MCF 10A (cell line): Measurements from ENCODE around the gene PTGR3. TPM values are rescaled to one million over a fixed set of nuclear protein-coding genes. Genes with fewer than 3 reads are reported as not detected.

Source experiments
- BruUV-seq: library from RNA; stranded (reverse); fragments of 400-500 nt; replicated peaks from 2 replicates; lab custom pipeline; 2021; lab: Mats Ljungman, UMichigan
- CTCF ChIA-PET: fragments of 300-600 bp; sonication (Branson Sonifier 250); formaldehyde crosslinking; extraction: SDS; loops from one replicate; lab custom pipeline; 2021; ENCODE audit warnings: antibody characterized with exemption, inconsistent platforms; lab: Yijun Ruan, JAX
- POLR2A ChIA-PET: fragments of 300-600, 350-650 bp; sonication (Branson Sonifier 250); formaldehyde crosslinking; extraction: SDS; loops from one replicate; lab custom pipeline; 2020; ENCODE audit warnings: antibody characterized with exemption, inconsistent platforms; lab: Yijun Ruan, JAX
- DNase-seq: peaks from one replicate; pipeline ENCODE4 v3.0.0-alpha.2; 2018; ENCODE audit not compliant: unreplicated experiment
- H3K27ac Mint-ChIP-seq: one replicate; pipeline ENCODE4 v1.8.0; 2022; ENCODE audit warnings: mild to moderate bottlenecking, low read depth, mixed read lengths; ENCODE audit not compliant: unreplicated experiment
- H3K27me3 Mint-ChIP-seq: one replicate; pipeline ENCODE4 v1.8.0; 2022; ENCODE audit warnings: mixed read lengths; ENCODE audit not compliant: insufficient read depth, unreplicated experiment
- H3K36me3 Mint-ChIP-seq: one replicate; pipeline ENCODE4 v1.8.0; 2022; ENCODE audit warnings: mild to moderate bottlenecking, moderate library complexity, mixed read lengths; ENCODE audit not compliant: insufficient read depth, unreplicated experiment
- H3K4me1 Mint-ChIP-seq: one replicate; pipeline ENCODE4 v1.8.0; 2022; ENCODE audit warnings: mixed read lengths; ENCODE audit not compliant: insufficient read depth, unreplicated experiment
- H3K4me3 Mint-ChIP-seq: one replicate; pipeline ENCODE4 v1.8.0; 2022; ENCODE audit warnings: mild to moderate bottlenecking, moderate library complexity, mixed read lengths; ENCODE audit not compliant: unreplicated experiment
- H3K9me3 Mint-ChIP-seq: one replicate; pipeline ENCODE4 v1.8.0; 2022; ENCODE audit warnings: mixed read lengths; ENCODE audit not compliant: unreplicated experiment
- intact Hi-C: fragments of 100-400 bp; cut with micrococcal nuclease; formaldehyde crosslinking; loops from 2 replicates; pipeline ENCODE4 v1.14.1; 2022
- total RNA-seq: library from RNA; stranded (reverse); gene quantifications from 2 replicates; pipeline ENCODE4 v1.2.3, GENCODE V29; 2022
- TF ChIP-seq, protein P1 (sequence below): fragments of 200-600 bp; IDR thresholded peaks from one replicate; pipeline ENCODE4 v1.8.0; 2022; ENCODE audit warnings: antibody characterized with exemption, mild to moderate bottlenecking; ENCODE audit not compliant: unreplicated experiment

The PTGR3 gene
- total RNA-seq, 1 experiment from 2014 or later: 20.6 TPM

DNA sequence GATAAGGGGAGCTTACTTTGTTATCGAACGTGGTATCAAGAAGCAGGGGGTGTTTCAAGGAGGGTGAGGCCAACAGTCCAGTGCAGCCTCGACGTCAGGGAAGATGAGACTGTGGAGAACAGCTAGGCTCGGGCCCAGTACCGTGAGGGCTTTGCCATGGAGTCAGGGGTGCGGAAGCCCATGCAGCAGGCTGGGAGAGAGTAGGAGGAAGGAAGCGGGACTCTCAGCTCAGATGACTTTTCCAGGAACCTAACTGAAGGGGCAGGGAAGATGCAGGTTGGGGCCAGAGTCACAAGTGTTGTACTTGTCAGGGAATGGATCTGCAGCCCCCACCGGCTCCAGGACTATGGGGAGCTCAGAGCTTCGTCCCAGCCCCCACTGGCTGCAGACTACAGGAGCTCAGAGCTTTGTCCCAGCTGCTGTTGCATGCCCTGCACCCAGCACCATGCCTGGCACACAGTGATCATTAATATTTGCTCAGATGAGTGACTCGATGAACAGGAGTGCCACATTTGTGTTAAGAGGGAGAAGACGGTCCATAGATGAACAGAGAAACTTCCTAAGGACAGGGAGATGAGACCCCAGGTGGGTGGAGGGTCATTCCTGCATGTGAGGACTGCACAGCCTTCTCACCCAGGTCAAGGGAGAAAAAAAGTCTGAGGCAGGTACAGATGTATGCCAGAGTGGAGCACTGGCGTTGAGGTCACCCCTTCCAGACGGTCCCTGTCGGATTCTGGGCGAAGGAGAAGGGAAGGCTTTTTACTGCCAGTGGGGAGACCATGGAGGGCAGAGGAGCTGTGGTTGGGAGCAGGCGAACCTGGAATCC is 36.4 kb downstream of the PTGR3 start:
- H3K9me3 Mint-ChIP-seq: no peaks in the 10 kb centered on the region
- CTCF ChIA-PET: interaction anchor here (0.5 to 0.7 kb wide), 3 partner anchors 194 to 717 kb away, joined by 3 read pairs; no protein-coding TSS in a partner anchor
- DNase-seq: no peak
- no peaks in the 10 kb centered on the region for H3K36me3 Mint-ChIP-seq
- TF ChIP-seq, protein P1, sequence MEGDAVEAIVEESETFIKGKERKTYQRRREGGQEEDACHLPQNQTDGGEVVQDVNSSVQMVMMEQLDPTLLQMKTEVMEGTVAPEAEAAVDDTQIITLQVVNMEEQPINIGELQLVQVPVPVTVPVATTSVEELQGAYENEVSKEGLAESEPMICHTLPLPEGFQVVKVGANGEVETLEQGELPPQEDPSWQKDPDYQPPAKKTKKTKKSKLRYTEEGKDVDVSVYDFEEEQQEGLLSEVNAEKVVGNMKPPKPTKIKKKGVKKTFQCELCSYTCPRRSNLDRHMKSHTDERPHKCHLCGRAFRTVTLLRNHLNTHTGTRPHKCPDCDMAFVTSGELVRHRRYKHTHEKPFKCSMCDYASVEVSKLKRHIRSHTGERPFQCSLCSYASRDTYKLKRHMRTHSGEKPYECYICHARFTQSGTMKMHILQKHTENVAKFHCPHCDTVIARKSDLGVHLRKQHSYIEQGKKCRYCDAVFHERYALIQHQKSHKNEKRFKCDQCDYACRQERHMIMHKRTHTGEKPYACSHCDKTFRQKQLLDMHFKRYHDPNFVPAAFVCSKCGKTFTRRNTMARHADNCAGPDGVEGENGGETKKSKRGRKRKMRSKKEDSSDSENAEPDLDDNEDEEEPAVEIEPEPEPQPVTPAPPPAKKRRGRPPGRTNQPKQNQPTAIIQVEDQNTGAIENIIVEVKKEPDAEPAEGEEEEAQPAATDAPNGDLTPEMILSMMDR: no peak
- H3K27ac Mint-ChIP-seq: no peak overlapping the region
- no peaks in the 10 kb centered on the region for H3K4me1 Mint-ChIP-seq
- intact Hi-C loops: no loop called here
- BruUV-seq: no TSS peak
- H3K27me3 Mint-ChIP-seq: peaks cover 10% of the 10 kb centered on the region
- POLR2A ChIA-PET: interaction anchor here (0.7 kb wide), 1 partner anchor 422 kb away, joined by 3 read pairs; no protein-coding TSS in a partner anchor
- no peak overlapping the region for H3K4me3 Mint-ChIP-seq

DNA sequence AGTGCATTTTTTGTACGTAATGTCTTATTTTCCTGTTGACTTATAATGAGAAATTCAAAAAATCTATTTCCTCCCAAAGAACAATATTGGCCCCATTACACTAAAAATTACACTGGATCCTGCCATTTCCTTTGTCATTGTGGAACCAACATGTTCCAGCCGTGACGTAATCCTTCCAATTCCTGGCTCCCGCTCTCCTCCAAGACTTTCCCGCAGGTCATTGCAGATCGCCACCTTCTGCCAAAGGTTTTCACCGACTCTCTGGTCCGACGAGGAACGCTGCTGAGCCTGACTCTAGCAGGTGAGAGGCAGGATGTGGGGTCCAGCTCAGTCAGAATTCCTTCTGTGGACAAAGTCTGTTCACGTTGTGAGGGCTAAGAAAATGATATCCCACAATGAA is 38.0 kb downstream of the PTGR3 start:
- H3K36me3 Mint-ChIP-seq: no peaks in the 10 kb centered on the region
- no peaks in the 10 kb centered on the region for H3K4me1 Mint-ChIP-seq
- no peaks in the 10 kb centered on the region for H3K9me3 Mint-ChIP-seq
- peaks cover 10% of the 10 kb centered on the region for H3K27me3 Mint-ChIP-seq
- CTCF ChIA-PET: no interaction called here
- no peak for DNase-seq
- POLR2A ChIA-PET: no interaction called here
- no peak overlapping the region for H3K27ac Mint-ChIP-seq
- no TSS peak for BruUV-seq
- intact Hi-C loops: no loop called here
- no peak overlapping the region for H3K4me3 Mint-ChIP-seq
- TF ChIP-seq, protein P1: no peak

DNA sequence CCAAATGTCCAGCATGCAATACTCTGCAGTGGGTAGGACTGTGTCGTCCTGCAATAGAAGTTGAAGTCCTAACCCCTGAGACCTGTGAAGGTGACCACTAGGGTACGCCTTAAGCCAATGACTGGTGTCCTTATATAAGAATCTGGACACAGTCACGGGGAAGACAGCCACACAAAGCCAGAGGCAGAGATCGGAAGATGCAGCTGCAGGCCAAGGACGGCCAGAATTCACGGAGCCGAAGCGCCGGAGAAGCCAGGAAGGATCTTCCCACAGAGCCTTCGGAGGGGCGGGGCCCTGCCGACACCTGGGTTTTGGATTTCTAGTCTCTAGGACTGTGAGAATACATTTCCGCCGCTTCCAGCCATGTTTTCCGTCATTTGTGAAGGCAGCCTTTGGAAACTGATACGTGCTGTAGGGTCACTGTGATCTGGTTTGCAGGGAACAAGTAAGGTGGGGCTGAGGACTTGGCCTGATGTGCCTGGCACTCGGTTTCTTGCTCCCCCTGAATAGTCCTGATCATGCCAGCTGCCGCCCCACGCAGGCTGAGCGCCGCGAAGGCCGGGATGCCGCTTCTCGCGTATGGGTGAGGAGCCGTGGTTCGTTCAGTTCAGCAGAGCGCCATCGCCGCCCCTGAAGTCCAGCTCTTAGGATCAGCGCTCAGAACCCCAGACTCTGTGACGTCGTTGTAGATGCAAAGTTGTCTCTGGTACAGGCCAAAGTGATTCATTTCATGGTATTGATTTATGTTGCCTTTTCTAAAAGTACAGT is 38.7 kb downstream of the PTGR3 start:
- ChIA-PET POLR2A (no interaction called here), CTCF (no interaction called here)
- TF ChIP-seq, protein P1: no peak
- H3K27me3 Mint-ChIP-seq: peaks cover 10% of the 10 kb centered on the region
- no peak for DNase-seq
- no peaks in the 10 kb centered on the region for H3K9me3 Mint-ChIP-seq
- H3K36me3 Mint-ChIP-seq: no peaks in the 10 kb centered on the region
- no peak overlapping the region for H3K27ac Mint-ChIP-seq
- intact Hi-C loops: no loop called here
- H3K4me3 Mint-ChIP-seq: no peak overlapping the region
- H3K4me1 Mint-ChIP-seq: no peaks in the 10 kb centered on the region
- BruUV-seq: no TSS peak

DNA sequence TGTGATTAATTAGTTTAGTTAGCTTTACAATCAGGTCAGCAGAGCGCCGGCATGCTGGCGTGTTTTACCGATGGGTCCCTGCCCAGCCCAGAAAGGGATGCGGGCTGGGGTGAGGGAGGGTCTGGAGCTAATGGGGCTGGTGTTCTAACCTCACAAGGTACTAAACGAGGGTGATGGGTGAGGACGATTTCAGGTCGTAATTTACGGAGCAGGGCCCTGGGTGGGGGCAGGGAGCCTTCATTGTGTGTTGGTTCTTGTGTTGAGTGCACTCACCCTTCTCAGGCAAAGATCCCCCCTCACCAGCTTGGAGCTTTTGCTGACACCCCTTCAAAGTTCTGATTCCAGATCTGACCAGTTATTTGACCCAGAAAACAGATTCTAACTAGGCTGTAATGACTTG is 39.5 kb downstream of the PTGR3 start:
- TF ChIP-seq, protein P1: no peak
- CTCF ChIA-PET: no interaction called here
- Mint-ChIP-seq H3K4me1 (no peaks in the 10 kb centered on the region), H3K27ac (no peak overlapping the region), H3K36me3 (no peaks in the 10 kb centered on the region), H3K9me3 (no peaks in the 10 kb centered on the region), H3K4me3 (no peak overlapping the region), H3K27me3 (peaks cover 10% of the 10 kb centered on the region)
- intact Hi-C loops: no loop called here
- POLR2A ChIA-PET: interaction anchor here (0.6 kb wide), 1 partner anchor 573 kb away, joined by 3 read pairs; no protein-coding TSS in a partner anchor
- no peak for DNase-seq
- no TSS peak for BruUV-seq
